ENCODE results near the gene CARF. TPM values are rescaled to one million over a fixed set of nuclear protein-coding genes. Genes with fewer than 3 reads are reported as not detected.

CARF gene
- total and polyA plus RNA-seq, 2 of the 13 experiments (the other 11 are each of a cell fraction or from before 2014, with no cell fraction given), result 3.0 to 5.4 TPM

DNA sequence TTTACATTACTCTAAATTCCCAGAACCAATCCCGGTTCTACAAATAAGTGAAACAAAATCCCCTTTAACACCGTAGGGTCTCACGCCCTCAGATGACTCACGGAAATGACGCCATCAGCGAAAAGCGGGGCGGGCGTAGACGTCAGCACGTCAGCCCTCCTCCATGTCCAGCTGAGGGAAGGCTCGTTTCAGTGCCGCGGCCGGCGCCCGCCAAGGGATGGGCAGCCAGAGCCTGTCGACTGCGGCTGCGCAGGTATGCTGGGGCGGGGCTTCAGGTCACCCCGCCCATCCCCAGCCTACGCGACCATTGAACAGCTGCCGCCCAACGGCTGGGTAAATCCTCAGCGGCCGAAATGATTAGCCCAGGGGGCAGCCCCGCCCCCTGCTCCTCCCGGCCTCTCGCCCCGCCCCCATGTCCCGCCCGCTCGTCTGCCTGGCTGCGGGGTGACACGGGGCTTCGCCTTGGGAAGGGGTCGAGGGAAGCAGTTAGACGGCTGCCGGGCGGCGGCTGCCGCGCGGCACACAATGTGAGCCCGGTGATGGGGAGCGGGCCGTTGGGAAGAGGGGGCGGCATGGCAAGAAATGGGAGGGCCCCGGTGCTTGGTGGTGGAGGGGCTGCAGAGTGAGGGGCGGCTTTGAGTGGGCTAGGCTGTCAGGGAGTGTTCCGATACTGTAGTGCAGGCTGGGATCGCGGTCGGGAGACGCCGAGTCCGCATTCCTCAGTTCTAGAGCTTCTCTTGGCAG, 102.6 kb downstream of the CARF start, which contains the start of gene NBEAL1 (continued):
- TF ChIP-seq CSRNP2 (CRISPR knock-in tag; conservative IDR thresholded peaks at IDR 0.05; ENCODE audit: low read depth), result no peak
- TF ChIP-seq FOXJ3 (CRISPR knock-in tag; IDR thresholded peaks at IDR 0.05; ENCODE audit: borderline replicate concordance), result no peak
- TF ChIP-seq MAFG (CRISPR knock-in tag; IDR thresholded peaks at IDR 0.05), result no peak
- TF ChIP-seq, protein P1, sequence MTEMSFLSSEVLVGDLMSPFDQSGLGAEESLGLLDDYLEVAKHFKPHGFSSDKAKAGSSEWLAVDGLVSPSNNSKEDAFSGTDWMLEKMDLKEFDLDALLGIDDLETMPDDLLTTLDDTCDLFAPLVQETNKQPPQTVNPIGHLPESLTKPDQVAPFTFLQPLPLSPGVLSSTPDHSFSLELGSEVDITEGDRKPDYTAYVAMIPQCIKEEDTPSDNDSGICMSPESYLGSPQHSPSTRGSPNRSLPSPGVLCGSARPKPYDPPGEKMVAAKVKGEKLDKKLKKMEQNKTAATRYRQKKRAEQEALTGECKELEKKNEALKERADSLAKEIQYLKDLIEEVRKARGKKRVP (CRISPR knock-in tag; IDR thresholded peaks at IDR 0.05), result peak in 1 of 2 experiments; percentile 59; a peak in 2 of 4 replicates
- peak; percentile 88 for TF ChIP-seq SAP130 (CRISPR knock-in tag; IDR thresholded peaks at IDR 0.05; ENCODE audit: low read depth)
- no peak for TF ChIP-seq ZNF256 (CRISPR knock-in tag; conservative IDR thresholded peaks at IDR 0.05)
- TF ChIP-seq RXRB (CRISPR knock-in tag; IDR thresholded peaks at IDR 0.05; ENCODE audit: borderline replicate concordance), result peak; percentile 76
- peak; percentile 45; the same call in 1 of the 2 replicates for TF ChIP-seq NCOA2 (CRISPR knock-in tag; IDR thresholded peaks at IDR 0.05)
- TF ChIP-seq ZSCAN22 (CRISPR knock-in tag; IDR thresholded peaks at IDR 0.05), result no peak
- TF ChIP-seq CC2D1A (CRISPR knock-in tag; IDR thresholded peaks at IDR 0.05), result 0 out of 2 replicates have a peak, but pooled peaks have one; percentile 24
- peak; percentile 56; the same call in 1 of the 2 replicates for TF ChIP-seq RFX5 (IDR thresholded peaks at IDR 0.05; ENCODE audit: low read depth, low read length)
- no peak for TF ChIP-seq AHDC1 (CRISPR knock-in tag; IDR thresholded peaks at IDR 0.05; ENCODE audit: borderline replicate concordance)
- peak; percentile 71 for TF ChIP-seq CBFB (CRISPR knock-in tag; IDR thresholded peaks at IDR 0.05)
- 0 out of 2 replicates have a peak, but pooled peaks have one; percentile 68 for TF ChIP-seq ZNF670 (CRISPR knock-in tag; IDR thresholded peaks at IDR 0.05; ENCODE audit: borderline replicate concordance)
- TF ChIP-seq NBN (conservative IDR thresholded peaks at IDR 0.05), result no peak
- TF ChIP-seq, protein P2, sequence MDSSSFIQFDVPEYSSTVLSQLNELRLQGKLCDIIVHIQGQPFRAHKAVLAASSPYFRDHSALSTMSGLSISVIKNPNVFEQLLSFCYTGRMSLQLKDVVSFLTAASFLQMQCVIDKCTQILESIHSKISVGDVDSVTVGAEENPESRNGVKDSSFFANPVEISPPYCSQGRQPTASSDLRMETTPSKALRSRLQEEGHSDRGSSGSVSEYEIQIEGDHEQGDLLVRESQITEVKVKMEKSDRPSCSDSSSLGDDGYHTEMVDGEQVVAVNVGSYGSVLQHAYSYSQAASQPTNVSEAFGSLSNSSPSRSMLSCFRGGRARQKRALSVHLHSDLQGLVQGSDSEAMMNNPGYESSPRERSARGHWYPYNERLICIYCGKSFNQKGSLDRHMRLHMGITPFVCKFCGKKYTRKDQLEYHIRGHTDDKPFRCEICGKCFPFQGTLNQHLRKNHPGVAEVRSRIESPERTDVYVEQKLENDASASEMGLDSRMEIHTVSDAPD (CRISPR knock-in tag; IDR thresholded peaks at IDR 0.05), result no peak
- TF ChIP-seq ZNF704 (CRISPR knock-in tag; IDR thresholded peaks at IDR 0.05; ENCODE audit: borderline replicate concordance), result no peak; the same call in 1 of the 2 replicates

Measured in HepG2 (cell line).